ENCODE measurements around the gene HAX1. TPM values are rescaled to one million over a fixed set of nuclear protein-coding genes. Genes with fewer than 3 reads are reported as not detected.
A peak's percentile ranks its signal among the peaks of the same experiment; 100 is the strongest.
"Not testable (repeated sequence)": the region's sequence is repeated elsewhere in the genome, so short reads cannot be mapped to it uniquely, and the experiment has no call there.

Gene HAX1
- total RNA-seq, 4 donors from 2014 or later, result 64.4 to 114 (median 103) TPM

DNA sequence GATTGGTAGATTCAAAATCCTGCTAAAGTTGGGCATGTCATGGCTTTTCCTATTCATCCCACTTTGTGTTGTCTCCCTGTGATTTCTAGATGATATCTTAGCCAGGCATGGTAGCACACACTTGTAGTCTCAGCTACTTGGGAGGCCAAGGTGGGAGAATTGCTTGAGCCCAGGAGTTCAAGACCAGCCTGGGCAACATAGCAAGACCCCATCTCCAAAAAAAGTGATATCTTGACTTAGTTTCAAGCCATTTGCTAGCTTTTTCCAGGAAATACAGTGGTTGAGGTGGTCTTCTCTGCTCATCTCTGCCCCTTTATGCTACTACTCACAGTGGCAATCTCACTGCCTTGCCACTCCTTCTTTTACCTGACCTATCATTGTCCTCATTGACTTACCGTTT is 12.3 kb upstream of the HAX1 start:
- ATAC-seq (ENCODE audit: low FRiP score), result no peak
- TF ChIP-seq, protein P1, sequence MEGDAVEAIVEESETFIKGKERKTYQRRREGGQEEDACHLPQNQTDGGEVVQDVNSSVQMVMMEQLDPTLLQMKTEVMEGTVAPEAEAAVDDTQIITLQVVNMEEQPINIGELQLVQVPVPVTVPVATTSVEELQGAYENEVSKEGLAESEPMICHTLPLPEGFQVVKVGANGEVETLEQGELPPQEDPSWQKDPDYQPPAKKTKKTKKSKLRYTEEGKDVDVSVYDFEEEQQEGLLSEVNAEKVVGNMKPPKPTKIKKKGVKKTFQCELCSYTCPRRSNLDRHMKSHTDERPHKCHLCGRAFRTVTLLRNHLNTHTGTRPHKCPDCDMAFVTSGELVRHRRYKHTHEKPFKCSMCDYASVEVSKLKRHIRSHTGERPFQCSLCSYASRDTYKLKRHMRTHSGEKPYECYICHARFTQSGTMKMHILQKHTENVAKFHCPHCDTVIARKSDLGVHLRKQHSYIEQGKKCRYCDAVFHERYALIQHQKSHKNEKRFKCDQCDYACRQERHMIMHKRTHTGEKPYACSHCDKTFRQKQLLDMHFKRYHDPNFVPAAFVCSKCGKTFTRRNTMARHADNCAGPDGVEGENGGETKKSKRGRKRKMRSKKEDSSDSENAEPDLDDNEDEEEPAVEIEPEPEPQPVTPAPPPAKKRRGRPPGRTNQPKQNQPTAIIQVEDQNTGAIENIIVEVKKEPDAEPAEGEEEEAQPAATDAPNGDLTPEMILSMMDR (IDR thresholded peaks at IDR 0.05), result no peak

DNA sequence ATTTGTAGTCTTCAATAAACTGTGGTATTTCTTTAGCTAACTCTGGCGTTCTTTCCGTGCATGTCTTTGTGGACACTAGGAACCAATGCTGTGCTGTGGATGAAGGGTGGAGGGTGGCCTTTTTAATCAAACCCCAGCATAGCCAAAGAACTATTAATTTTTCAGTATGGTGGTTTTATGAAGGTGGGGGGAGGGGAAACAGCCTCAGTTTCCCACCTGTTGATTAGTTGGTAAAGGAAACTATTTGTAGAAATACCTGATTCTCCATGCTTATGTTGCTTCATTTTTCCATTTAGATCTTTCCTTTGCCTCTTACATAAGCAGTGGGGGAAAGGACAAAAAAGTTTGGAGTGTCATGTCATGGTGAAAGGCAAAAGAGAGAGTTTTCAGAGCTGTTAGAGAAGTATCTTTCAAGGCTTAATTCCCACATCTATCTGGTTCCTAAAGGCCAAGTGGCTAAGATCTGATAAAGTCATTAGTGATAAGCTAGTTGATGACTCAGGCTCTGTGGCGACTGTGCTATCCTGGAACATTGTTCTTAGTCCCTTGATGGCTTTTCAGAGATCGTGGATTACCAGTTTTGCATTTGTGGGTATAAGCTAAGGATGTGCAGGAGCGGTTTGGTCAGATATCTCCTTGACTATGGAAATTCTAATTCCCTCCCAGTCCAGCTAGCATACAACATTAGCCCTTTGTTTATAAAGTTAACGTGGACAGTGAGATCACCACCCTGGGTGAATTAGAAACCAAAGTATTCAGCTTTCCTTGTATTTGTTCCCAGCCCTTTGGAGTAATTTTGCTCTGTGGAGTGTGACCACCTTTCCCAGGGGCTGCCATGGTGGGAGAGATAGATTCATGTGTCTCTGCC is 8.7 kb upstream of the HAX1 start:
- ATAC-seq (ENCODE audit: low FRiP score) (no peak), DNase-seq (ENCODE audit: low spot score) (no peak)
- TF ChIP-seq, protein P1 (IDR thresholded peaks at IDR 0.05), result no peak

More for the DNA sequence above, 12.3 kb upstream of the HAX1 start:
- DNase-seq (ENCODE audit: low spot score), result no peak

- TF ChIP-seq, protein P1 (IDR thresholded peaks at IDR 0.05), result no peak
- no peak for ATAC-seq (ENCODE audit: low FRiP score)
- no peak for DNase-seq (ENCODE audit: low spot score)
Observed at GRCh38 chr1:154264454-154264853, 8.0 kb upstream of the HAX1 start.

- DNase-seq (ENCODE audit: low spot score), result no peak
- ATAC-seq (ENCODE audit: low FRiP score), result no peak
- TF ChIP-seq, protein P1 (IDR thresholded peaks at IDR 0.05), result no peak
Observed at GRCh38 chr1:154265586-154265985, 6.8 kb upstream of the HAX1 start.

GRCh38 chr1:154270833-154271232 is 1.6 kb upstream of the HAX1 start:
- no peak for DNase-seq (ENCODE audit: low spot score)
- TF ChIP-seq, protein P1 (IDR thresholded peaks at IDR 0.05), result no peak
- no peak for ATAC-seq (ENCODE audit: low FRiP score)

- DNase-seq (ENCODE audit: low spot score) (no peak), ATAC-seq (ENCODE audit: low FRiP score) (peak; percentile 15)
- TF ChIP-seq, protein P1 (IDR thresholded peaks at IDR 0.05), result no peak
Observed at GRCh38 chr1:154272999-154273563, 652 bp downstream of the HAX1 start.

DNA sequence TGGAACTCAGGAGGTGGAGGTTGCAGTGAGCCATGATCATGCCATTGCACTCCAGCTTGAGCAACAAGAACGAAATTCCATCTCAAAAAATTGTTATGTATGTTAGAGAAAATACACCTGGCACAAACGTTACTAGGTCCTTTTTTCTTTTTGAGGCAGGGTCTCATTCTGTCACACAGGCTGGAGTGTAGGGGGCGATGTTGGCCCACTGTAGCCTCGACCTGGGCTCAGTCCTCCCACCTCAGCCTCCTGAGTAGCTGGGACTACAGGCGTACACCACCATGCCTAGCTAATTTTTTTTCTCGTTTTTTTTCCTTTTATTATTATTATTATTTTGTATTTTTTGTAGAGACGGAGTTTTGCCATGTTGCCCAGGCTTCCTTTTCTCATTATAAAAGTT is 4.4 kb downstream of the HAX1 start:
- ATAC-seq (ENCODE audit: low FRiP score), result no peak
- DNase-seq (ENCODE audit: low spot score), result no peak
- TF ChIP-seq, protein P1 (IDR thresholded peaks at IDR 0.05), result no peak

DNA sequence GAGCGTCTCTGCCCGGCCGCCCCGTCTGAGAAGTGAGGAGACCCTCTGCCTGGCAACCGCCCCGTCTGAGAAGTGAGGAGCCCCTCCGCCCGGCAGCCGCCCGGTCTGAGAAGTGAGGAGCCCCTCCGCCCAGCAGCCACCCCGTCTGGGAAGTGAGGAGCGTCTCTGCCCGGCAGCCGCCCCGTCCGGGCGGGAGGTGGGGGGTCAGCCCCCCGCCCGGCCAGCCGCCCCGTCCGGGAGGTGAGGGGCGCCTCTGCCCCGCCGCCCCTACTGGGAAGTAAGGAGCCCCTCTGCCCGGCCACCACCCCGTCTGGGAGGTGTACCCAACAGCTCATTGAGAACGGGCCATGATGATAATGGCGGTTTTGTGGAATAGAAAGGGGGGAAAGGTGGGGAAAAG is 15.2 kb downstream of the HAX1 start:
- not testable (repeated sequence) for ATAC-seq (ENCODE audit: low FRiP score); DNase-seq (ENCODE audit: low spot score)
